ENCODE data around the gene IFFO2. TPM values are rescaled to one million over a fixed set of nuclear protein-coding genes. Genes with fewer than 3 reads are reported as not detected.

The IFFO2 gene
- total and polyA plus RNA-seq, 2 of the 13 experiments (the other 11 are each of a cell fraction or from before 2014, with no cell fraction given) = 7.3 to 16.7 TPM

DNA sequence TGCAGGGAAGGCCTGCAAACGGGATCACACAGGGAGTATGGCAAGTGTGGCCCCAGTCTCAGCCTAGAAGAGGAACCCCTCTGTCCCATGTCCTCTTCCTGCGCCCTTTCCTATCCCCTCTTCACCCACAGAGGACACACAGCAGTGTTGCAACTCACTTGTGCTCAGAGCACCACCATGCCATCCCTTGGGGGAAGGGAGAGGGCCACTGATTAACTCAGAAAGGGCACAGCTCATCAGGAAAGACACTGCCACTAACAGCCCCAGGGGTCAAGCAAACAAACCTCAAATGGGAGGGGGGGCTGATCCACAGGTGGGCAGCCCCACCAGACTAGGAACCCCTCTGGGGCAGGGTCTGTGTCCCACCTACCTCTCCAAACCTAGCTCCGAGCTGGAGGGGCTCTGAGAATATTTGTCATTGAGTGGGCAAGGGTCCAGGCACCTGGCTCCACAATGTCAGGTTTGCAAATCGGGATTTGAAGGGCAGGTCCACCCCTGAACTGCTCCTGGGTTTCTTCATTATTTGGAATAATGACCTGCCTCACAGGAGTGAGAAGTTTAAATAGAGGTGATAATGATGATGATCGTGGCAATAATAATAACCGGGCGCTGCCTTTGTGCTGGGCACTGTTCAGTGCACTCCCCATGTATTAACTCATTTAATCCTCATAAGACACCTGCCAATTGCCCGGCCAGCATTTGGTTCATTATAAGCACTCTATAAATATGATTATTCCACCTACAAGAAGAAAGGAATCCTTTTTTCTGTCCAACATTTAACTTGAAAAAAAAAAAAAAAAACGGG is 55.1 kb downstream of the IFFO2 start (continued):
- TF ChIP-seq TGIF2 (CRISPR knock-in tag; IDR thresholded peaks at IDR 0.05) (peak; percentile 91), ELF4 (CRISPR knock-in tag; IDR thresholded peaks at IDR 0.05; ENCODE audit: borderline replicate concordance) (no peak; the same call in 1 of the 2 replicates), SMARCC2 (IDR thresholded peaks at IDR 0.05) (no peak), SP4 (CRISPR knock-in tag; IDR thresholded peaks at IDR 0.05) (no peak), FOXK1 (CRISPR knock-in tag; IDR thresholded peaks at IDR 0.05; ENCODE audit: borderline replicate concordance, low read depth) (peak; percentile 67; the same call in 1 of the 2 replicates), HOXD1 (CRISPR knock-in tag; IDR thresholded peaks at IDR 0.05) (peak; percentile 71; the same call in 1 of the 2 replicates), NFE2L1 (CRISPR knock-in tag; IDR thresholded peaks at IDR 0.05; ENCODE audit: borderline replicate concordance) (no peak), ZNF205 (CRISPR knock-in tag; IDR thresholded peaks at IDR 0.05) (peak; percentile 82), ARID2 (CRISPR knock-in tag; IDR thresholded peaks at IDR 0.05; ENCODE audit: borderline replicate concordance) (0 out of 2 replicates have a peak, but pooled peaks have one; percentile 63), HOXA9 (CRISPR knock-in tag; IDR thresholded peaks at IDR 0.05; ENCODE audit: borderline replicate concordance) (no peak), TBL1XR1 (IDR thresholded peaks at IDR 0.05; ENCODE audit: borderline replicate concordance, low read length, partially characterized antibody) (peak; percentile 31), ZNF432 (CRISPR knock-in tag; IDR thresholded peaks at IDR 0.05; ENCODE audit: borderline replicate concordance) (no peak), ZNF607 (CRISPR knock-in tag; IDR thresholded peaks at IDR 0.05; ENCODE audit: borderline replicate concordance) (no peak), NFIB (CRISPR knock-in tag; IDR thresholded peaks at IDR 0.05; ENCODE audit: borderline replicate concordance) (no peak), RFX5 (IDR thresholded peaks at IDR 0.05; ENCODE audit: low read depth, low read length) (no peak), RERE (CRISPR knock-in tag; IDR thresholded peaks at IDR 0.05; ENCODE audit: low read depth) (peak; percentile 66; the same call in 1 of the 2 replicates), KDM5B (CRISPR knock-in tag; IDR thresholded peaks at IDR 0.05; ENCODE audit: borderline replicate concordance) (no peak), JARID2 (CRISPR knock-in tag; IDR thresholded peaks at IDR 0.05; ENCODE audit: insufficient replicate concordance) (no peak), ZNF761 (CRISPR knock-in tag; conservative IDR thresholded peaks at IDR 0.05) (no peak)
- TF ChIP-seq, protein P1, sequence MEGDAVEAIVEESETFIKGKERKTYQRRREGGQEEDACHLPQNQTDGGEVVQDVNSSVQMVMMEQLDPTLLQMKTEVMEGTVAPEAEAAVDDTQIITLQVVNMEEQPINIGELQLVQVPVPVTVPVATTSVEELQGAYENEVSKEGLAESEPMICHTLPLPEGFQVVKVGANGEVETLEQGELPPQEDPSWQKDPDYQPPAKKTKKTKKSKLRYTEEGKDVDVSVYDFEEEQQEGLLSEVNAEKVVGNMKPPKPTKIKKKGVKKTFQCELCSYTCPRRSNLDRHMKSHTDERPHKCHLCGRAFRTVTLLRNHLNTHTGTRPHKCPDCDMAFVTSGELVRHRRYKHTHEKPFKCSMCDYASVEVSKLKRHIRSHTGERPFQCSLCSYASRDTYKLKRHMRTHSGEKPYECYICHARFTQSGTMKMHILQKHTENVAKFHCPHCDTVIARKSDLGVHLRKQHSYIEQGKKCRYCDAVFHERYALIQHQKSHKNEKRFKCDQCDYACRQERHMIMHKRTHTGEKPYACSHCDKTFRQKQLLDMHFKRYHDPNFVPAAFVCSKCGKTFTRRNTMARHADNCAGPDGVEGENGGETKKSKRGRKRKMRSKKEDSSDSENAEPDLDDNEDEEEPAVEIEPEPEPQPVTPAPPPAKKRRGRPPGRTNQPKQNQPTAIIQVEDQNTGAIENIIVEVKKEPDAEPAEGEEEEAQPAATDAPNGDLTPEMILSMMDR (CRISPR knock-in tag; IDR thresholded peaks at IDR 0.05) = peak; percentile 20; the same call in 1 of the 2 replicates
- TF ChIP-seq, protein P2, sequence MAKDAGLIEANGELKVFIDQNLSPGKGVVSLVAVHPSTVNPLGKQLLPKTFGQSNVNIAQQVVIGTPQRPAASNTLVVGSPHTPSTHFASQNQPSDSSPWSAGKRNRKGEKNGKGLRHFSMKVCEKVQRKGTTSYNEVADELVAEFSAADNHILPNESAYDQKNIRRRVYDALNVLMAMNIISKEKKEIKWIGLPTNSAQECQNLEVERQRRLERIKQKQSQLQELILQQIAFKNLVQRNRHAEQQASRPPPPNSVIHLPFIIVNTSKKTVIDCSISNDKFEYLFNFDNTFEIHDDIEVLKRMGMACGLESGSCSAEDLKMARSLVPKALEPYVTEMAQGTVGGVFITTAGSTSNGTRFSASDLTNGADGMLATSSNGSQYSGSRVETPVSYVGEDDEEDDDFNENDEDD (CRISPR knock-in tag; IDR thresholded peaks at IDR 0.05; ENCODE audit: borderline replicate concordance) = peak; percentile 12; the same call in 1 of the 2 replicates
